HepG2 (cell line): ENCODE measurements around the gene ELP5. TPM values are rescaled to one million over a fixed set of nuclear protein-coding genes. Genes with fewer than 3 reads are reported as not detected.

Source experiments
- ARNT2 ChIP-seq: sonication (generic); formaldehyde crosslinking; IDR thresholded peaks from 2 replicates; pipeline ENCODE4 v1.8.0; 2022; ENCODE audit warnings: mild to moderate bottlenecking, low read depth, missing genetic modification reagents, moderate library complexity
- ATM ChIP-seq: fragments of 450-650 bp; IDR thresholded peaks from 2 replicates; pipeline ENCODE4 v1.7.1; 2017; ENCODE audit warnings: mild to moderate bottlenecking, borderline replicate concordance
- HNRNPL ChIP-seq: fragments of 200-400 bp; formaldehyde crosslinking; IDR thresholded peaks from 2 replicates; pipeline ENCODE4 v1.6.1; 2017; ENCODE audit warnings: mild to moderate bottlenecking, low read depth, low read length
- JARID2 ChIP-seq: sonication (generic); formaldehyde crosslinking; IDR thresholded peaks from 2 replicates; pipeline ENCODE4 v1.8.1; 2023; ENCODE audit warnings: missing genetic modification reagents, inconsistent platforms; ENCODE audit not compliant: insufficient replicate concordance
- MED8 ChIP-seq: sonication (generic); formaldehyde crosslinking; IDR thresholded peaks from 2 replicates; pipeline ENCODE4 v1.8.1; 2023; ENCODE audit warnings: mild to moderate bottlenecking, missing genetic modification reagents; ENCODE audit not compliant: insufficient replicate concordance
- NBN ChIP-seq: fragments of 450-650 bp; conservative IDR thresholded peaks from 2 replicates; pipeline ENCODE4 v1.6.1; 2017
- NFE2L1 ChIP-seq: sonication (generic); formaldehyde crosslinking; IDR thresholded peaks from 2 replicates; pipeline ENCODE4 v1.4.0; 2020; ENCODE audit warnings: missing genetic modification reagents, mild to moderate bottlenecking, borderline replicate concordance
- NFE2L2 ChIP-seq: fragments of 150-350 bp; IDR thresholded peaks from 2 replicates; pipeline ENCODE4 v1.6.1; 2014; ENCODE audit warnings: low read length
- PITX1 ChIP-seq: sonication (generic); formaldehyde crosslinking; IDR thresholded peaks from 2 replicates; pipeline ENCODE4 v1.5.1; 2020; ENCODE audit warnings: mild to moderate bottlenecking, missing genetic modification reagents
- POLR2AphosphoS2 ChIP-seq: IDR thresholded peaks from 2 replicates; pipeline ENCODE4 v1.6.1; 2011; ENCODE audit warnings: low read depth, low read length, improper control_type of control experiment
- RFXANK ChIP-seq: IDR thresholded peaks from 2 replicates; pipeline ENCODE4 v1.6.1; 2016
- ZKSCAN5 ChIP-seq: sonication (generic); formaldehyde crosslinking; IDR thresholded peaks from 2 replicates; pipeline ENCODE4 v1.5.1; 2020; ENCODE audit warnings: mild to moderate bottlenecking, missing genetic modification reagents
- ZNF253 ChIP-seq: sonication (generic); formaldehyde crosslinking; IDR thresholded peaks from 2 replicates; pipeline ENCODE4 v1.8.0; 2022; ENCODE audit warnings: mild to moderate bottlenecking, missing genetic modification reagents, borderline replicate concordance
- ZNF747 ChIP-seq: sonication (generic); formaldehyde crosslinking; IDR thresholded peaks from 2 replicates; pipeline ENCODE4 v1.8.1; 2023; ENCODE audit warnings: missing genetic modification reagents, mild to moderate bottlenecking, borderline replicate concordance
- polyA plus RNA-seq, 8 experiments: library from polyadenylated mRNA; depleted of rRNA in 3 of 8; stranded (reverse) in 7 of 8; unstranded in 1 of 8; fragments of >200 nt; fragmentation: Illumina TruSeq in 4 of 8; extraction: Trizol in 4 of 8; gene quantifications; 2 replicates each; pipeline versions ENCODE4 v1.2.1 to v1.2.3, GENCODE V29; 2011 to 2016; ENCODE audit warnings: low read depth in 4 of 8, missing spikeins in 1 of 8, mixed read lengths in 1 of 8; ENCODE audit not compliant: insufficient read depth in 1 of 8
- total RNA-seq, 5 experiments: library from RNA; depleted of rRNA; stranded (reverse); fragments of >200 nt; fragmentation: Illumina TruSeq; extraction: Trizol; gene quantifications; 2 replicates each; pipeline ENCODE4 v1.2.3, GENCODE V29; 2016; ENCODE audit warnings: low read depth in 1 of 5
- TF ChIP-seq, protein P1 (sequence below): IDR thresholded peaks from 2 replicates; pipeline ENCODE4 v1.6.1; 2016; ENCODE audit warnings: missing genetic modification reagents, missing compliant biosample characterization
- TF ChIP-seq, protein P2 (sequence below): sonication (generic); formaldehyde crosslinking; IDR thresholded peaks from 2 replicates; pipeline ENCODE4 v1.4.0; 2020; ENCODE audit warnings: mild to moderate bottlenecking, missing genetic modification reagents
- TF ChIP-seq, protein P3 (sequence below): sonication (generic); formaldehyde crosslinking; IDR thresholded peaks from 2 replicates; pipeline ENCODE4 v1.4.0; 2020; ENCODE audit warnings: mild to moderate bottlenecking, missing genetic modification reagents
- TF ChIP-seq, protein P4 (sequence below): IDR thresholded peaks from 2 replicates; pipeline ENCODE4 v1.4.0; 2020; ENCODE audit warnings: mild to moderate bottlenecking, missing genetic modification reagents
- TF ChIP-seq, protein P5 (sequence below): conservative IDR thresholded peaks from 2 replicates; pipeline ENCODE4 v1.6.1; 2018; ENCODE audit warnings: missing genetic modification reagents
- TF ChIP-seq, protein P6 (sequence below): sonication (generic); formaldehyde crosslinking; IDR thresholded peaks from 2 replicates; pipeline ENCODE4 v1.4.0; 2020; ENCODE audit warnings: missing genetic modification reagents; ENCODE audit errors: not compliant biosample characterization

ELP5 gene
- total and polyA plus RNA-seq, 2 of the 13 experiments (the other 11 are each of a cell fraction or from before 2014, with no cell fraction given), result 67.6 to 69.8 TPM

DNA sequence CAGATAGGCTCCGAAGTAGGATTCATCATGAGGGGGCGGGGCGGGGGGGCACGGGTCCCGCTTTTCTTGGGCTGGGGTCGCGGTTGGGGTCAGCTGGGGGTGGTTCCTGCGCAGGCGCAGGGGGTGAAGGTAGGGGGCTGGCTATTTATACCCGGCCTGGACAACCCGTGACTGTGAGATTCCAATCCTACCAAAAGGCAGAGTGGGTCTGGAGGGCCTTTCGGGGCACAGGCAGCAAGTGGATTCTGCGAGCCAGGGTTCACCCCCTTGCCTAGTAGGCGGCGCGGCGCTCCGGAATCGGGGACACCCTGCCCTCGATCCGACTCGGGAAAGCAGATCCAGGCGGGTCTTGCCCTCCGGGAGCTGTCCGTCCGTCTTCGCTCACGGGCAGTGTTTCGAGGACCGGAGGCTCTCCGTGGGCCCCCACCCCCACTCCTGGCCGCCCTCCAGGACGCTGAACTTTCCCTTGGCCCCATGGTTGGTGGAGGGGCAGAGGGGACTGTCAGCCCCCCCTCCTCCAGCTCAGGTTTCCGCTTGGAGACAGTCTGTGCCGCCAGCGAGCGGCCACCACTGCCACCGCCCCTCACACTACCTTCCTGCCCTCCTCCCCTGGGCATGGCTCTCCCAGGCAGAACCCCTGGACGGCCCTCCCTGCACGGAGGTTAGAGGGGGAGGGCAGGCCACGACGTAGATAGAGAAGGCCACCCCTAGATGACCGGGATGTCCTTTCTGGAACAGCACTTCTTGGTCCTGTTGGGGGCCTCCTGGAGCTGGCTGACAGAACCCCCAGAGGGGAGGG is 30.1 kb downstream of the ELP5 start (continued):
- TF ChIP-seq, protein P1, sequence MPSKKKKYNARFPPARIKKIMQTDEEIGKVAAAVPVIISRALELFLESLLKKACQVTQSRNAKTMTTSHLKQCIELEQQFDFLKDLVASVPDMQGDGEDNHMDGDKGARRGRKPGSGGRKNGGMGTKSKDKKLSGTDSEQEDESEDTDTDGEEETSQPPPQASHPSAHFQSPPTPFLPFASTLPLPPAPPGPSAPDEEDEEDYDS (CRISPR knock-in tag), result 0 out of 2 replicates have a peak, but pooled peaks have one; percentile 19
- TF ChIP-seq, protein P2, sequence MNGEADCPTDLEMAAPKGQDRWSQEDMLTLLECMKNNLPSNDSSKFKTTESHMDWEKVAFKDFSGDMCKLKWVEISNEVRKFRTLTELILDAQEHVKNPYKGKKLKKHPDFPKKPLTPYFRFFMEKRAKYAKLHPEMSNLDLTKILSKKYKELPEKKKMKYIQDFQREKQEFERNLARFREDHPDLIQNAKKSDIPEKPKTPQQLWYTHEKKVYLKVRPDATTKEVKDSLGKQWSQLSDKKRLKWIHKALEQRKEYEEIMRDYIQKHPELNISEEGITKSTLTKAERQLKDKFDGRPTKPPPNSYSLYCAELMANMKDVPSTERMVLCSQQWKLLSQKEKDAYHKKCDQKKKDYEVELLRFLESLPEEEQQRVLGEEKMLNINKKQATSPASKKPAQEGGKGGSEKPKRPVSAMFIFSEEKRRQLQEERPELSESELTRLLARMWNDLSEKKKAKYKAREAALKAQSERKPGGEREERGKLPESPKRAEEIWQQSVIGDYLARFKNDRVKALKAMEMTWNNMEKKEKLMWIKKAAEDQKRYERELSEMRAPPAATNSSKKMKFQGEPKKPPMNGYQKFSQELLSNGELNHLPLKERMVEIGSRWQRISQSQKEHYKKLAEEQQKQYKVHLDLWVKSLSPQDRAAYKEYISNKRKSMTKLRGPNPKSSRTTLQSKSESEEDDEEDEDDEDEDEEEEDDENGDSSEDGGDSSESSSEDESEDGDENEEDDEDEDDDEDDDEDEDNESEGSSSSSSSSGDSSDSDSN (CRISPR knock-in tag), result peak; percentile 31; the same call in 1 of the 2 replicates
- TF ChIP-seq ATM (no peak), ZNF253 (CRISPR knock-in tag) (no peak), NFE2L2 (no peak), ZNF747 (CRISPR knock-in tag) (no peak), HNRNPL (peak; percentile 52; the same call in 1 of the 2 replicates), NBN (no peak), PITX1 (CRISPR knock-in tag) (no peak), JARID2 (CRISPR knock-in tag) (no peak), MED8 (no peak), POLR2AphosphoS2 (no peak), ZKSCAN5 (CRISPR knock-in tag) (no peak), RFXANK (CRISPR knock-in tag) (no peak), NFE2L1 (no peak), ARNT2 (no peak)
- TF ChIP-seq, protein P3, sequence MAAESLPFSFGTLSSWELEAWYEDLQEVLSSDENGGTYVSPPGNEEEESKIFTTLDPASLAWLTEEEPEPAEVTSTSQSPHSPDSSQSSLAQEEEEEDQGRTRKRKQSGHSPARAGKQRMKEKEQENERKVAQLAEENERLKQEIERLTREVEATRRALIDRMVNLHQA (CRISPR knock-in tag), result no peak
- TF ChIP-seq, protein P4, sequence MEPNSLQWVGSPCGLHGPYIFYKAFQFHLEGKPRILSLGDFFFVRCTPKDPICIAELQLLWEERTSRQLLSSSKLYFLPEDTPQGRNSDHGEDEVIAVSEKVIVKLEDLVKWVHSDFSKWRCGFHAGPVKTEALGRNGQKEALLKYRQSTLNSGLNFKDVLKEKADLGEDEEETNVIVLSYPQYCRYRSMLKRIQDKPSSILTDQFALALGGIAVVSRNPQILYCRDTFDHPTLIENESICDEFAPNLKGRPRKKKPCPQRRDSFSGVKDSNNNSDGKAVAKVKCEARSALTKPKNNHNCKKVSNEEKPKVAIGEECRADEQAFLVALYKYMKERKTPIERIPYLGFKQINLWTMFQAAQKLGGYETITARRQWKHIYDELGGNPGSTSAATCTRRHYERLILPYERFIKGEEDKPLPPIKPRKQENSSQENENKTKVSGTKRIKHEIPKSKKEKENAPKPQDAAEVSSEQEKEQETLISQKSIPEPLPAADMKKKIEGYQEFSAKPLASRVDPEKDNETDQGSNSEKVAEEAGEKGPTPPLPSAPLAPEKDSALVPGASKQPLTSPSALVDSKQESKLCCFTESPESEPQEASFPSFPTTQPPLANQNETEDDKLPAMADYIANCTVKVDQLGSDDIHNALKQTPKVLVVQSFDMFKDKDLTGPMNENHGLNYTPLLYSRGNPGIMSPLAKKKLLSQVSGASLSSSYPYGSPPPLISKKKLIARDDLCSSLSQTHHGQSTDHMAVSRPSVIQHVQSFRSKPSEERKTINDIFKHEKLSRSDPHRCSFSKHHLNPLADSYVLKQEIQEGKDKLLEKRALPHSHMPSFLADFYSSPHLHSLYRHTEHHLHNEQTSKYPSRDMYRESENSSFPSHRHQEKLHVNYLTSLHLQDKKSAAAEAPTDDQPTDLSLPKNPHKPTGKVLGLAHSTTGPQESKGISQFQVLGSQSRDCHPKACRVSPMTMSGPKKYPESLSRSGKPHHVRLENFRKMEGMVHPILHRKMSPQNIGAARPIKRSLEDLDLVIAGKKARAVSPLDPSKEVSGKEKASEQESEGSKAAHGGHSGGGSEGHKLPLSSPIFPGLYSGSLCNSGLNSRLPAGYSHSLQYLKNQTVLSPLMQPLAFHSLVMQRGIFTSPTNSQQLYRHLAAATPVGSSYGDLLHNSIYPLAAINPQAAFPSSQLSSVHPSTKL (CRISPR knock-in tag), result 0 out of 2 replicates have a peak, but pooled peaks have one; percentile 28
- TF ChIP-seq, protein P5, sequence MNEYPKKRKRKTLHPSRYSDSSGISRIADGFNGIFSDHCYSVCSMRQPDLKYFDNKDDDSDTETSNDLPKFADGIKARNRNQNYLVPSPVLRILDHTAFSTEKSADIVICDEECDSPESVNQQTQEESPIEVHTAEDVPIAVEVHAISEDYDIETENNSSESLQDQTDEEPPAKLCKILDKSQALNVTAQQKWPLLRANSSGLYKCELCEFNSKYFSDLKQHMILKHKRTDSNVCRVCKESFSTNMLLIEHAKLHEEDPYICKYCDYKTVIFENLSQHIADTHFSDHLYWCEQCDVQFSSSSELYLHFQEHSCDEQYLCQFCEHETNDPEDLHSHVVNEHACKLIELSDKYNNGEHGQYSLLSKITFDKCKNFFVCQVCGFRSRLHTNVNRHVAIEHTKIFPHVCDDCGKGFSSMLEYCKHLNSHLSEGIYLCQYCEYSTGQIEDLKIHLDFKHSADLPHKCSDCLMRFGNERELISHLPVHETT, result no peak
- TF ChIP-seq, protein P6, sequence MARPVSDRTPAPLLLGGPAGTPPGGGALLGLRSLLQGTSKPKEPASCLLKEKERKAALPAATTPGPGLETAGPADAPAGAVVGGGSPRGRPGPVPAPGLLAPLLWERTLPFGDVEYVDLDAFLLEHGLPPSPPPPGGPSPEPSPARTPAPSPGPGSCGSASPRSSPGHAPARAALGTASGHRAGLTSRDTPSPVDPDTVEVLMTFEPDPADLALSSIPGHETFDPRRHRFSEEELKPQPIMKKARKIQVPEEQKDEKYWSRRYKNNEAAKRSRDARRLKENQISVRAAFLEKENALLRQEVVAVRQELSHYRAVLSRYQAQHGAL (CRISPR knock-in tag), result no peak
